Measurements from ENCODE around the gene DUSP8.

DNA sequence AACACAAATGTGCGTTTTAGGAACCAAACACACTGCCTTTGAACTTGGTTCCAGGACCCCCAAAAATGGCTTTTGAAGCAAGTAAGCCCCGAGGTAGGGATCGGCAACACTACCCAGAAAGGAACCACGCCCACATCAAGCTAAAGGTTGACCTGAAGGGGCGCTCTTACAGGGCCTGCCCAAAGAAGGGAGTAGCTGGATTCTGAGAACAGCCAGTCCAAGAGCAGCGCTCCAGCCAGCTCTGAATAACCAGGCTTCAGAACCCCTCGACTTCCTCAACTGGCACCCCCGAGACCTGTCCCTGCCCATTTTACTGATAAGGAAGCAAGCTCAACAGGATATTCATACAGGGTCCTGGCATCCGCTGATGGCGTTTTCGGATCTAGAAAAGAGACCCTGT, 66.6 kb downstream of the DUSP8 start:
- no peak for TF ChIP-seq EZH2 (IDR thresholded peaks at IDR 0.05; ENCODE audit: borderline replicate concordance, insufficient read depth, low read depth, low read length, poor library complexity, severe bottlenecking)
- TF ChIP-seq, protein P1, sequence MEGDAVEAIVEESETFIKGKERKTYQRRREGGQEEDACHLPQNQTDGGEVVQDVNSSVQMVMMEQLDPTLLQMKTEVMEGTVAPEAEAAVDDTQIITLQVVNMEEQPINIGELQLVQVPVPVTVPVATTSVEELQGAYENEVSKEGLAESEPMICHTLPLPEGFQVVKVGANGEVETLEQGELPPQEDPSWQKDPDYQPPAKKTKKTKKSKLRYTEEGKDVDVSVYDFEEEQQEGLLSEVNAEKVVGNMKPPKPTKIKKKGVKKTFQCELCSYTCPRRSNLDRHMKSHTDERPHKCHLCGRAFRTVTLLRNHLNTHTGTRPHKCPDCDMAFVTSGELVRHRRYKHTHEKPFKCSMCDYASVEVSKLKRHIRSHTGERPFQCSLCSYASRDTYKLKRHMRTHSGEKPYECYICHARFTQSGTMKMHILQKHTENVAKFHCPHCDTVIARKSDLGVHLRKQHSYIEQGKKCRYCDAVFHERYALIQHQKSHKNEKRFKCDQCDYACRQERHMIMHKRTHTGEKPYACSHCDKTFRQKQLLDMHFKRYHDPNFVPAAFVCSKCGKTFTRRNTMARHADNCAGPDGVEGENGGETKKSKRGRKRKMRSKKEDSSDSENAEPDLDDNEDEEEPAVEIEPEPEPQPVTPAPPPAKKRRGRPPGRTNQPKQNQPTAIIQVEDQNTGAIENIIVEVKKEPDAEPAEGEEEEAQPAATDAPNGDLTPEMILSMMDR (IDR thresholded peaks at IDR 0.05): no peak

Data from B cell (primary cell).